Tibial nerve (tissue), 4 donors: Measurements from ENCODE around the gene CAPRIN1.

Experiments
- EP300 ChIP-seq, 2 donors: sonication (generic); formaldehyde crosslinking; IDR thresholded peaks; one replicate each; pipeline ENCODE4 v1.6.1; 2017; ENCODE audit warnings: antibody characterized with exemption in 2 of 2, mild to moderate bottlenecking in 1 of 2
- POLR2A ChIP-seq, 2 donors: fragments of 450-650 bp; IDR thresholded peaks; one replicate each; pipeline ENCODE4 v1.6.1; 2017; ENCODE audit warnings: antibody characterized with exemption in 2 of 2, mild to moderate bottlenecking in 2 of 2, moderate library complexity in 2 of 2
- TF ChIP-seq, protein P1 (sequence below), 5 experiments: fragments of 200-600 bp in 3 of 5; fragments of 450-650 bp in 2 of 5; sonication (generic) in 3 of 5; IDR thresholded peaks; one replicate each; pipeline ENCODE4 v1.5.1; 2016 to 2019; ENCODE audit warnings: antibody characterized with exemption in 5 of 5, mild to moderate bottlenecking in 3 of 5, moderate library complexity in 2 of 5

DNA sequence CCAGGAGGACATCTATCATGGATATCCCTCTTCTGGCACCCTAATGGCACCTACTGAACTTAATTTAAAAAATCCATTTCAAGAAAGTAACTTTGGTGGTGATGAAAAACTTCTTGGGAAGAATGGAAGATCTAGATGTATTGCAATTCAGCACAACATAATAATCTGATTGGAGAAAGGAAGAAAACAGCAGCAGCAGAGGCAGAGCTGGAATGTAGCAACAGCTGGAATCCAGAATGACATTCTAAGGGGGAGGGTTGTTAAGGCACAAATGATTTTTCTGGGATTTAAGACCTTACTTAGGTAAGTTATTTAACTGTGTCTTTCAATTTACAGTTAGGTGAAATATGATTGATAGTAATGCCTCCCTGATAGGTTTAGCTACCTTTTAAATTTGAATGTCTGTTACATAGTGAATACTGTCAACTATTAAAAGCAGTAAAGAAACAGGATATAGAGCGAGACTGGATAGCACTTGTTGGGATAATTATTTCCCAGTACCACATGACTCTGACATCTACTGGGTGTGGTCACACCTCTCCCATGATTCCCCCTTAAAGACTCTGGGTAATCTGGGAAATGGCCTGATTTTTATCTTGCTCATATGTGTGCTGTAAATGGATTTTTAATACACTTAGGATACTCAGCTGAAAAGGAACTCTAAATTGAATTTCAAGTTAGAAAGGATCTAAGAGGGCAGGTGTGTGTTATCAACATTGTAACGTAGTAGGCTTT, 11.7 kb downstream of the CAPRIN1 start:
- TF ChIP-seq EP300 (IDR thresholded peaks at IDR 0.05): no peak
- TF ChIP-seq, protein P1, sequence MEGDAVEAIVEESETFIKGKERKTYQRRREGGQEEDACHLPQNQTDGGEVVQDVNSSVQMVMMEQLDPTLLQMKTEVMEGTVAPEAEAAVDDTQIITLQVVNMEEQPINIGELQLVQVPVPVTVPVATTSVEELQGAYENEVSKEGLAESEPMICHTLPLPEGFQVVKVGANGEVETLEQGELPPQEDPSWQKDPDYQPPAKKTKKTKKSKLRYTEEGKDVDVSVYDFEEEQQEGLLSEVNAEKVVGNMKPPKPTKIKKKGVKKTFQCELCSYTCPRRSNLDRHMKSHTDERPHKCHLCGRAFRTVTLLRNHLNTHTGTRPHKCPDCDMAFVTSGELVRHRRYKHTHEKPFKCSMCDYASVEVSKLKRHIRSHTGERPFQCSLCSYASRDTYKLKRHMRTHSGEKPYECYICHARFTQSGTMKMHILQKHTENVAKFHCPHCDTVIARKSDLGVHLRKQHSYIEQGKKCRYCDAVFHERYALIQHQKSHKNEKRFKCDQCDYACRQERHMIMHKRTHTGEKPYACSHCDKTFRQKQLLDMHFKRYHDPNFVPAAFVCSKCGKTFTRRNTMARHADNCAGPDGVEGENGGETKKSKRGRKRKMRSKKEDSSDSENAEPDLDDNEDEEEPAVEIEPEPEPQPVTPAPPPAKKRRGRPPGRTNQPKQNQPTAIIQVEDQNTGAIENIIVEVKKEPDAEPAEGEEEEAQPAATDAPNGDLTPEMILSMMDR (IDR thresholded peaks at IDR 0.05): no peak
- no peak for TF ChIP-seq POLR2A (IDR thresholded peaks at IDR 0.05)
